Measurements from ENCODE around the gene RBFOX1. TPM values are rescaled to one million over a fixed set of nuclear protein-coding genes. Genes with fewer than 3 reads are reported as not detected.

The RBFOX1 gene
- total RNA-seq, 2 experiments from 2014 or later = not detected

DNA sequence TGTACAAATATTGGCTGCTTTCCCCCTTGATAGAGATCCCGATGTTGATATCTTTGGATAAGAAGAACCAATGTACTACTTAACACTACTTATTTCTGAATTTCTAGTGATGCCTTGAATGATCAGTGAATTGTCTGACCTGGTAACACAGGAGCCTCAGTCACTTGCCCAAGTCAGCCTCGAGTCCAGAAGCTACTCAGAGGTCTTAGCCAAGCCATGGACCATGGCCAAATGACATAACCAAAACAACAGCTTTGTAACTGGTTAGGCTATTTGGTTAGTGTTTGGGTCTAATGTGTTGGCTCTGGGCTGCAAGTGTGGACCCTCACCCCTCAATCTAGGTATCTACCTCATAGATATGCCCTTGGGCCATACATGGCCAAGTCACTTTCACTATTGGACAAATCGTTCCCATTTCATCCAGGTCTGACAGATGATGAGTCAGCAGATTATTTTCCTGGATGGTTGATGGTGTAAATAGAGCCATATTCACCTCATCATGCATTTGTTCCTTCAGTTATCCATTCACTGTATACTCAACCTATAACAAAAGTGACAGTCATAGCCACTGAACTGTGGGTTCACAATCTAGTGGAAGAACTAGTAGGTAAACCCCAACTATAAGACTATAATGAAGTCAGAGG, 3.5 kb downstream of the RBFOX1 start:
- Mint-ChIP-seq H3K27me3 (no peaks in the 10 kb centered on the region), H3K4me3 (no peak overlapping the region), H3K36me3 (ENCODE audit: low read depth) (no peaks in the 10 kb centered on the region), H3K9me3 (ENCODE audit: low read depth) (peaks cover 7% of the 10 kb centered on the region), H3K27ac (no peak overlapping the region), H3K4me1 (no peaks in the 10 kb centered on the region)
- DNase-seq (no peak), ATAC-seq (no peak)
- intact Hi-C loops (cut with DNase I, micrococcal nuclease) = no loop called here
- POLR2A ChIA-PET = no interaction called here
- CTCF ChIA-PET = no interaction called here

DNA sequence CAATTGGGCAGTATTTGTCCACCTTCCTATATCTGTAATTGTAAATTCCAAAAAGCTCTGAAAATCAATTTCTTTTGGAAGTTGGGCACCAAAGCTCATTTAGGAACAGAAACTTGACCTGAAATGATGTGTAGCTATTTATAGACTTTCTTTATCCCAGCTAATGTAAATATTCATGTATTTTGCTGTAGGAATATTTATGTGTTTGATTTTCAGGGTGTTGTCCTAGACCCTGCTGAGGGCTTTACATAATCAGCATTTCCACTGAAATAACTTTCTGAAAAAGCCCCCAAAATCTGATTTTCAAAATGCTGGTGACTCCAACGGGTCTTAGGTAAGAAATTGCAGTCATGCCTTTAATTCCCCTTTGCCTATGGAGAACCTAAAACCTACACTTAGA, 4.1 kb downstream of the RBFOX1 start:
- no peaks in the 10 kb centered on the region for H3K36me3 Mint-ChIP-seq (ENCODE audit: low read depth)
- intact Hi-C loops (cut with DNase I, micrococcal nuclease) = no loop called here
- no peak for ATAC-seq
- no peak overlapping the region for H3K4me3 Mint-ChIP-seq
- no peaks in the 10 kb centered on the region for H3K4me1 Mint-ChIP-seq
- POLR2A ChIA-PET = no interaction called here
- CTCF ChIA-PET = no interaction called here
- H3K9me3 Mint-ChIP-seq (ENCODE audit: low read depth) = peaks cover 7% of the 10 kb centered on the region
- no peak for DNase-seq
- H3K27ac Mint-ChIP-seq = no peak overlapping the region
- no peaks in the 10 kb centered on the region for H3K27me3 Mint-ChIP-seq

DNA sequence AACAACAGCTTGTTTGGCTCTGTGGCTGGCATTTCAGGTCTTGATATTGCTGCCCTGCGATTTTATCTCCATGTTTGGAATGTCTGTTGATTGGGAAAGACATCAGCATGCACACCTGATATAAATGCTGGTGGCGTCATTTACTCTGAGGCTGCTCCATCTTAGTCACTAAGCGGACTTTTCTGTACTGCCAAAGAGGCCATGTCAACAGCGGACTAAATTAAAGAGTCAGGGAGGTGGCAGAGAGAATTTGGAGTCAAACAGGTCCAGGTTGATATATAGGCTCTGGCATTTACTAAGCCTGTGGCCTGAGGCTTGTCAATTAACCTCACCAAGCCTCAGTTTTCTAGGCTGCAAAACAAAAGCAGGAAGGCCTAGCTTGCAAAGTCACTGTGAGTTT, 6.2 kb downstream of the RBFOX1 start:
- no peak for DNase-seq
- H3K27ac Mint-ChIP-seq = no peak overlapping the region
- intact Hi-C loops (cut with DNase I, micrococcal nuclease) = no loop called here
- peaks cover 15% of the 10 kb centered on the region for H3K9me3 Mint-ChIP-seq (ENCODE audit: low read depth)
- POLR2A ChIA-PET = no interaction called here
- H3K27me3 Mint-ChIP-seq = no peaks in the 10 kb centered on the region
- ATAC-seq = no peak
- no peak overlapping the region for H3K4me3 Mint-ChIP-seq
- H3K36me3 Mint-ChIP-seq (ENCODE audit: low read depth) = no peaks in the 10 kb centered on the region
- CTCF ChIA-PET = no interaction called here
- no peaks in the 10 kb centered on the region for H3K4me1 Mint-ChIP-seq

DNA sequence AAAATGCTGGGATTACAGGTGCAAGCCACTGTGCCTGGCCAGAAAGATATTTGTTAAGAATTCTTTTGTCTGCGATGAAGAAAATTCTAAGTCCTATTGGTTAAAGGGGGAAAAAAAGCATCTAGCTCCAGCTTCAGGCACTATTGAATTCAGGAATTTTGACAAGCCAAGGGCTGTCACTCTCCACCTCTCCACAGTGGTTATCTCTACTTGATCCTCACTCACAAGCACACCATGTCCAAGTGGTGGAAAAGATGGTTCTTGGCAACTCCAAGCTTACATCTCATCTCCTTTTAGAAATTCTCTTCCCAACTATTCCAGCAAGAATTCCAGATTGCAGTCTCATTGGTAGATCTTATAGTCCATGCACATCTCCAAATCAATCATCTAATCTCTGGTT, 7.1 kb downstream of the RBFOX1 start:
- DNase-seq = no peak
- CTCF ChIA-PET = no interaction called here
- H3K9me3 Mint-ChIP-seq (ENCODE audit: low read depth) = peaks cover 15% of the 10 kb centered on the region
- H3K27ac Mint-ChIP-seq = no peak overlapping the region
- ATAC-seq = no peak
- POLR2A ChIA-PET = no interaction called here
- H3K27me3 Mint-ChIP-seq = no peaks in the 10 kb centered on the region
- intact Hi-C loops (cut with DNase I, micrococcal nuclease) = no loop called here
- no peaks in the 10 kb centered on the region for H3K4me1 Mint-ChIP-seq
- H3K36me3 Mint-ChIP-seq (ENCODE audit: low read depth) = no peaks in the 10 kb centered on the region
- no peak overlapping the region for H3K4me3 Mint-ChIP-seq

DNA sequence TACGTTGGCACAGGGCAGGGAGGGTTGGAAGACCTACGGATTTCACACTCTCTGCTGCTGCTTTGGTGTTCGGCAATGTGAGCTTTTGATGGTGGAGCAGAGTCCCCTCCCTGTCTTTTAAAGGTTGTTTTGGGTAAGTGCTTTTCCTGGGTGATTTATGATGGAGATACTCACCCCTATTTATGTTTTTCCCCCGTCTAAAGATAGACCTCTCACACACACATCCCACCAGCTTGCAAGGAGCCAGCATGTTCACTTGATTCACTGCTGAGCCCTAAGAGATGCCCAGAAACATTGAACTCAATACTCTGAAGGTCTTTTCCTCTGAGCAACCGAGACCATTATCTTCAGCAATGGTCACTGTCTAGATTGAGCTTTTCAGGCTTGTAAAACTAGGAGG, 8.3 kb downstream of the RBFOX1 start:
- H3K36me3 Mint-ChIP-seq (ENCODE audit: low read depth) = no peaks in the 10 kb centered on the region
- intact Hi-C loops (cut with DNase I, micrococcal nuclease) = no loop called here
- no peaks in the 10 kb centered on the region for H3K27me3 Mint-ChIP-seq
- H3K4me1 Mint-ChIP-seq = no peaks in the 10 kb centered on the region
- no peak overlapping the region for H3K27ac Mint-ChIP-seq
- POLR2A ChIA-PET = no interaction called here
- DNase-seq (no peak), ATAC-seq (no peak)
- H3K4me3 Mint-ChIP-seq = no peak overlapping the region
- peaks cover 12% of the 10 kb centered on the region for H3K9me3 Mint-ChIP-seq (ENCODE audit: low read depth)
- CTCF ChIA-PET = no interaction called here

DNA sequence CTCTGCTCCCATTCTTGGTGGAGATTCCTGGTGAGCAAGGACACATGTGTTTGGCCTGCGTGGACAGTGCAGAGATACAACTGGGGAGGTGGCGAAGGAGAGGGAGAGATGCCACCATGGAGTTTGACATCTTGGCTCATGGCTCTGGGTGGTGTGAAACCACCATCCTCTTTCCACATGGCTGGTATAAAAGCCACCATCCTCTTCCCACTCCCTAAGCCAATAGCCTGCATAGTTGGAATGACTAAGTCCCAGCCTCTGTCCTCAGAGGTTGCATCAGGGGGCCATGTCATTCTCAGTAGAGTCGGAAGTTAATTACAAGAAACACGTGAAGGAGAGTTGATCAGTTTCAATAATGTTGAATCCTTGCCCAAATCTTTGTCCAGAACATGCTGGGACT, 10.0 kb downstream of the RBFOX1 start:
- Mint-ChIP-seq H3K9me3 (ENCODE audit: low read depth) (peaks cover 16% of the 10 kb centered on the region), H3K36me3 (ENCODE audit: low read depth) (no peaks in the 10 kb centered on the region), H3K4me3 (no peak overlapping the region), H3K27me3 (no peaks in the 10 kb centered on the region), H3K27ac (no peak overlapping the region), H3K4me1 (no peaks in the 10 kb centered on the region)
- ATAC-seq (no peak), DNase-seq (no peak)
- ChIA-PET CTCF (interaction anchor here (0.7 kb wide), 1 partner anchor 591 kb away, joined by 4 read pairs; no protein-coding TSS in a partner anchor), POLR2A (no interaction called here)
- intact Hi-C loops (cut with DNase I, micrococcal nuclease) = no loop called here

DNA sequence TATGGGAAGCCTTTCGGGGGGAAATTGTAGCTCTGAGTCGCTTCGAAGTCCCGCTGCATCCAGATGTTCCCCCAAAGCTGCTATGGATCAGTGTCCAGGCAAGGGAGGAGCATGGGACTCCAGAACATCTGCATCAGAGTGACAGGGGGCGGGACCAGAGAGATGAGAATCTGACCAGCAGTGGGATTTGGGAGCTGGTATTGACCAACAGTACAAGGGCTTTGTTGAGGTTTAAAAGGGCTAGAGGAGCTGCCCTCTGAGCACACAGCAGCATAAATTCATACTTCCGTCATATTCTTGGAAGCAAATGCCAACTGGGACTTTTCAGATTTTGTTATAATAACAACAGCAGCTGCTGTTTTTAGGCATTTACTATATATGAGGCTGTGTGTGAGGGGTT, 10.6 kb downstream of the RBFOX1 start:
- DNase-seq (no peak), ATAC-seq (no peak)
- Mint-ChIP-seq H3K9me3 (ENCODE audit: low read depth) (peaks cover 16% of the 10 kb centered on the region), H3K4me3 (no peak overlapping the region), H3K27ac (no peak overlapping the region), H3K36me3 (ENCODE audit: low read depth) (no peaks in the 10 kb centered on the region), H3K4me1 (no peaks in the 10 kb centered on the region), H3K27me3 (no peaks in the 10 kb centered on the region)
- POLR2A ChIA-PET = no interaction called here
- intact Hi-C loops (cut with DNase I, micrococcal nuclease) = no loop called here
- CTCF ChIA-PET = interaction anchor here (0.7 kb wide), 1 partner anchor 590 kb away, joined by 4 read pairs; no protein-coding TSS in a partner anchor

DNA sequence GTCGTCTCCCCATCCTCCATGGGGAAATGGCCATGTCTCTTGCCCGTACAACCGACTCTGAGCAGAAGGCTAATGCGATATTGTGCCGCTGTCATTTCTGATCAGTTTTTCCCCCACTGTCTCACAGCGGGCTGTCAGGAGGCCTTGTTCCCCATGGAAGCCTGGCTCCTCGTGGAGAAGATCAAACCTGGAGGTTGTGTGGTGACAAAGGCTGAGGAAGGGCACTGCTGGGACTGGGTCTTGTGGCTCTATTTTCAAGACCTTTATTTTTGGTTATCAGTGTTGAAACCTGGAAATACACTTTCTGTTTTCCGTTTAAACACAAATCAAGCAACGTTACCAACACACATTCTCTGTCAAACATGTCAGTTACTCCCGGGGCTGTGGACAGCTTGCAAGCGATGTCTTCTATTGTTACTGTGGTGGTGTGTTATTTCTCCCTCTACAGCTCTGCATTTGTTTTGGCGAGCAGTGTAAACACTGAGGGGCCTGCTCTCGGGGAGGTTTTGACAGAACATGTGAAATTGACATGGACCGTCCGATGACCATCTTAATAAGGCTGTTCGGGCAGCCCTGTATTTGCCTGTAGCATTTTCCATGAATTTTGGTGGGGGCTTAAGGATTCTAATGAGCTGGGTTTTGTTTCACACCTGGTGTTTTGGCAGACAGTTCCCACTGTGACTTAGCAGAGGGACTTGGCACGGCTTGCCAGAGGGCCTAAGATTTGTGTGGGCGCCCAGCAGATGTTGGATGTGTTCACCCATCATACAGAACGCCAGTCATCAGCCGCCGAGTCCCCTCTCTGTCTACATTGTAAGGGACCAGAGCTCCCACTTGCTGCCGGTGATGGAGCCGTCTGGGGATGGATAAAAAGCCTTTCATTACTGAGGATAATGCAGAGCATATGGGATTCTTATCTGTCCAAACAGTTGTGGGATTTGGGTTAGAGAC, 12.5 kb downstream of the RBFOX1 start:
- Mint-ChIP-seq H3K4me3 (no peak overlapping the region), H3K9me3 (ENCODE audit: low read depth) (peaks cover 14% of the 10 kb centered on the region), H3K27me3 (no peaks in the 10 kb centered on the region), H3K36me3 (ENCODE audit: low read depth) (no peaks in the 10 kb centered on the region), H3K4me1 (no peaks in the 10 kb centered on the region), H3K27ac (no peak overlapping the region)
- intact Hi-C loops (cut with DNase I, micrococcal nuclease) = no loop called here
- ATAC-seq (no peak), DNase-seq (no peak)
- ChIA-PET CTCF (no interaction called here), POLR2A (no interaction called here)

DNA sequence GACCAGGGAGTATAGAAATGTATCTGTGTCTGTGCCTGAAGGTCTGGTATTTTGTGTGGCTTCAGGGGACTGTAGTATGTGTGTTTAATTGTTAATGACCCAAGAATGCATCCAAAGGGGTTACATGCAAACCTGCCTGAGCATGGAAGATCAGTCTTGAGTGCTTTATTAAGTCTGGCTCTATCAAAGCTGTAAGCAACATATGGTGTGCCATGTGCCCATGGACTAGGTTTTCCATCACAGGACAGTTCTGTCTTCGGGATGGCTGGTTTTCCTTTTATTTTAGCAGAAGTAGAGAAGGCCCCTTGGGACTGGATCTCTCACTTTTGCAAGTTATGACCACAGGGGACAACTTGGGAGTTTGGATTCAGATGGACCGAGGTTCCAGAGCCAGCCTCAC, 18.2 kb downstream of the RBFOX1 start:
- Mint-ChIP-seq H3K4me1 (no peaks in the 10 kb centered on the region), H3K9me3 (ENCODE audit: low read depth) (peaks cover 16% of the 10 kb centered on the region), H3K27ac (no peak overlapping the region), H3K4me3 (no peak overlapping the region), H3K36me3 (ENCODE audit: low read depth) (no peaks in the 10 kb centered on the region), H3K27me3 (no peaks in the 10 kb centered on the region)
- ChIA-PET POLR2A (no interaction called here), CTCF (no interaction called here)
- DNase-seq (no peak), ATAC-seq (no peak)
- intact Hi-C loops (cut with DNase I, micrococcal nuclease) = no loop called here

DNA sequence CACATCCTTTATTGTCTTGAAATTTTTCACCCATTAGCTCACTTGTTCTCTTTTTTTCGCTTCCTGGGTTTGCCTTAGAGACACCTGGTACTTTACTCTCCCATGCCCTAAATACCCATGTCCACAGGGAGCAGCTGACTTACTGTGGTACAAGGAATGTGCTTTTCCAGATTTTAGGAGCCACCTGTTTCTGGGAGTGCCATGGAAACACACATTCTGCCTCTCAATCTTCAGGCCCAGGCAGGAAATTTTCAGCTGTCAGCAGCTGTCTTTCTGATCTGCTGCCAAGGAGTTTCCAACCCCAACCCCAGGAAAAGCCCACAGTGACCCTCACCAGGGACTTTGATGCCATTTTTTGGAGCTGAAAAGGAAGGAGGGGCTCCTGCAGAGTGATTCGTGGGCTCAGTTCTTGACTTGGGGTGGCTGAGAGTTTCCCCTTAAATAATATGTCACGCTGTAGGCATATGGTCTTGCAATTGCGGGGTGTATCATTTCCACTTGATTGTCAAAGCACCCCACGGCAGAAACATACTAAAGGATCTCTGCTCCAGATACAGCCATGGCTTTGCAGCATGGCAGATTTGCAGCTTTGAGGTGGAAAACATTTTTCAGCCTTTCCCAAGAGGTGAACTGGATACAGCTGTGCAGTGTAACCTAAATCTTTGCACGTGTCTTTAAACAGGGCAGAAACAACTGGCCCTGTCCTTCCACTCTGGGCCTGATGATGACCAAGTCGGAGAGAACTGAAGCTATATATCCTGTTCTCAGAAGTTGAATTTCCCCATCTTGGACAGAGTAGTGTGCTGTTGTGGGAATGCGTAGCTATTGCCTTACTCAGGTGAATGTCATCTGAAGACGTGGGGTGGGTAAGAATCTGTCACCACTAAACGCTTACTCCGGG, 19.2 kb downstream of the RBFOX1 start:
- Mint-ChIP-seq H3K4me3 (no peak overlapping the region), H3K36me3 (ENCODE audit: low read depth) (no peaks in the 10 kb centered on the region)
- POLR2A ChIA-PET = no interaction called here

DNA sequence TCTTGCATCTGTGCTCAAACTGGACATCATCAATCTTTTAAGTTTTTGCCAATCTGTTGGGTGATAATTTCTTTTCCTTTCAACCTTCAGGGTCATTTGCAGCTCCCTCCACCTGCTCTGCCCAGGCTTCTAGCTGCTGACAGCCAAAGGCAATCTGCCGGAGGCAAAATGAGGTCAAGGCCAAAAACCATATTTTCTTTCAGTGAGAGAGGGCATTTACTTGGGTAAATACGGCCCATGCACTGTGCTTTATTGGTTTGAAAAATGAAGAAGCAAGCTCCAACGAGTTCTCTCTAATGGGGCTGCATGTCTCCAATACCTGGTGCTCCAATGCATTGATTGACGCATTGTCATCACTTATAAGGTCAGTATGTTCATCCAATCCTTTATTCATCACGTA, 23.1 kb downstream of the RBFOX1 start:
- no peaks in the 10 kb centered on the region for H3K36me3 Mint-ChIP-seq (ENCODE audit: low read depth)
- no peak overlapping the region for H3K4me3 Mint-ChIP-seq
- CTCF ChIA-PET = no interaction called here

More for the DNA sequence above, 19.2 kb downstream of the RBFOX1 start:
- ATAC-seq (no peak), DNase-seq (no peak)
- H3K9me3 Mint-ChIP-seq (ENCODE audit: low read depth) = peaks cover 13% of the 10 kb centered on the region
- H3K4me1 Mint-ChIP-seq = no peaks in the 10 kb centered on the region
- H3K27me3 Mint-ChIP-seq = no peaks in the 10 kb centered on the region
- CTCF ChIA-PET = no interaction called here
- no peak overlapping the region for H3K27ac Mint-ChIP-seq
- intact Hi-C loops (cut with DNase I, micrococcal nuclease) = no loop called here

More for the DNA sequence above, 23.1 kb downstream of the RBFOX1 start:
- H3K4me1 Mint-ChIP-seq = no peaks in the 10 kb centered on the region
- ATAC-seq (no peak), DNase-seq (no peak)
- POLR2A ChIA-PET = no interaction called here
- peaks cover 12% of the 10 kb centered on the region for H3K9me3 Mint-ChIP-seq (ENCODE audit: low read depth)
- H3K27ac Mint-ChIP-seq = no peak overlapping the region
- intact Hi-C loops (cut with DNase I, micrococcal nuclease) = no loop called here
- no peaks in the 10 kb centered on the region for H3K27me3 Mint-ChIP-seq
